ENCODE data around the gene CNIH2.
"Not testable (repeated sequence)": the region's sequence is repeated elsewhere in the genome, so short reads cannot be mapped to it uniquely, and the experiment has no call there.

CNIH2 gene

DNA sequence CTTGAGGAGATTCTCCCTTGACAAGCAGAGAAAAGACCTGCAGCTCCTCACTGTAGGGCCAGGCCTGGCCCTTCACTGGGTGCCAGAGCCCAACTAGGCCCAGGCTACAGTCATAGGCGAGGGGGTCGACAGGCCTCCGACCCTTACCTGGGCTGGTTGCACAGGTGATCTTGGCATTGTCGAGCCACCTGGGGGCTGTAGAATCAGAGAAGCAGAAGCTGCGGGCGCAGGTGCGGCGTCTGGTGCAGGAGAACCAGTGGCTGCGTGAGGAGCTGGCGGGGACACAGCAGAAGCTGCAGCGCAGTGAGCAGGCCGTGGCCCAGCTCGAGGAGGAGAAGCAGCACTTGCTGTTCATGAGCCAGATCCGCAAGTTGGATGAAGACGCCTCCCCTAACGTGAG lies 16.4 kb upstream of the CNIH2 start:
- DNase-seq: no peak

DNA sequence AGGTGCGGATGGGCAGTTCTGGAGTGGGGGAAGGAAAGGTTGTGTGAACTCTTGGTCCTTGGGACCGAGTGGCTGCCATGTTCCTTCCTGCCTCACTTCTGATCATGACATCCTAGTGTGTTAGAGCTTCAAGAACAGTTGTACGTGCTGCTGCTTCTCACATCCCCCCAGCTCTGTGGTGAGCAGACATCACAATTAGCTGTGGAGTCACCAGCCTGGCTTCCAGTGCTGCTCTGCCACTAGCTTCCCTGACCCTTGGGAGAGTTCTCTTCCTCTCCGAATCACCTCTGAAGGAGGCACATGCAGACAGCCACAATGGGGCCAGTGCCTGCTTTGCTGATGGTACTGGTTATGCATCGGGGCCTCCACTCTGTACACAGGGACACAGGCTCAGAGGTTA lies 15.8 kb upstream of the CNIH2 start:
- no peak for DNase-seq

DNA sequence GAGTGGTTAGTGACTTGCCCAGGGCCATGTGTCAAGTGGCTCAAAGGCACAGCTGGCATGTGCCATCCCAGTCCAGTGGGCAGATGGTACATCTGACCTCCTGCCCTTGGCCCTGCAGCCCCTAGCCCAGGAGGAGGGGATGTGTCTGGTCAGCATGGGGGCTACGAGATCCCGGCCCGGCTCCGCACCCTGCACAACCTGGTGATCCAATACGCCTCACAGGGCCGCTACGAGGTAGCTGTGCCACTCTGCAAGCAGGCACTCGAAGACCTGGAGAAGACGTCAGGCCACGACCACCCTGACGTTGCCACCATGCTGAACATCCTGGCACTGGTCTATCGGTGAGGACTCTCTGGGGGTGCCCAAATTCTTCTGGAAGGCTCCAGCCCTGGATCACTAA lies 15.3 kb upstream of the CNIH2 start:
- no peak for DNase-seq

DNA sequence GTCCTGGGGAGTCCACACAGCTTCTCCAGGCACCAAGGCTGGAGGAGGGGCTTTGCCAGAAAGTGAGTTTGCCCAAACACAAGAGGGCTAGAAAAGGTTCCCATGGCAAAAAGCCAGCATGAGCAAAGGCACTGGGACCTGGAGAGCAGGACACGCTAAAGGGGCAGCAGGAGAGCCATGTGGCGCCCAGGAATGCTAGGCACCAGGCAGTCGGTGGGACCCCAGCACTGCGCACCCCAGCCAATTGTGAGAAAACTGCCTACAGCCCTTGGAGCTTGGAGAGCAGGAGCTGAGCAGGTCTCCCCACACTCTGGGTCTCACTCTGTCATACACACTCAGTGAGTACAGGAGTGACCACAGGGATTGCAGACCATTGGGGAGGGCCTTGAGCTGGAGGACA lies 14.7 kb upstream of the CNIH2 start:
- no peak for DNase-seq

DNA sequence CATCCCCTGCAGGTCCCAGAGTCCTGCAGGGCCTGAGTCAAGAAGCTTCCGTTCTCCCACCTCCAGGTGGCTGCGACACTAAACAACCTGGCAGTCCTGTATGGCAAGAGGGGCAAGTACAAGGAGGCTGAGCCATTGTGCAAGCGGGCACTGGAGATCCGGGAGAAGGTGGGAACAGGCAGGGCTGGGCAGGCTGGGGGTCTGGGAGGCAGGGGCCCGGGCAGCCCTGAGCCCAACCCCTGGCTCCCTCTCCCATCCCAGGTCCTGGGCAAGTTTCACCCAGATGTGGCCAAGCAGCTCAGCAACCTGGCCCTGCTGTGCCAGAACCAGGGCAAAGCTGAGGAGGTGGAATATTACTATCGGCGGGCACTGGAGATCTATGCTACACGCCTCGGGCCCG lies 14.2 kb upstream of the CNIH2 start:
- DNase-seq: no peak

DNA sequence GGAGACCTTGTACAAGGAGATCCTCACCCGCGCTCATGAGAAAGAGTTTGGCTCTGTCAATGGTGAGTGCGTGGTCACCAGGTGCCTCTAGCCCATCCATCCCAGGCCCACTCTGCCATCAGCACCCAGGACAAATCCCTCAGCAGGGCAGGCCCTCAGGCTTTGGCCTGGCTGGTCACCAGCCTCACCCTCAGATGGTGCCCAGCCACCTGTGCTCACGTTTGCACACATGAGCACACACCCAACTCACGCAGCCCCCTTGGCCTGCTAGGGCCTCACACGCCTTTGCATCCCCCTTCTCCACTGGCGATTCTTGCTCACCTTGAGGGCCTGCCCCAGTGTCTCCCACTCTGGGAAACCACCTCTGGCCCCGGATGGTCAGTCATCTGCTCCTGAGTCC lies 13.6 kb upstream of the CNIH2 start:
- no peak for DNase-seq

DNA sequence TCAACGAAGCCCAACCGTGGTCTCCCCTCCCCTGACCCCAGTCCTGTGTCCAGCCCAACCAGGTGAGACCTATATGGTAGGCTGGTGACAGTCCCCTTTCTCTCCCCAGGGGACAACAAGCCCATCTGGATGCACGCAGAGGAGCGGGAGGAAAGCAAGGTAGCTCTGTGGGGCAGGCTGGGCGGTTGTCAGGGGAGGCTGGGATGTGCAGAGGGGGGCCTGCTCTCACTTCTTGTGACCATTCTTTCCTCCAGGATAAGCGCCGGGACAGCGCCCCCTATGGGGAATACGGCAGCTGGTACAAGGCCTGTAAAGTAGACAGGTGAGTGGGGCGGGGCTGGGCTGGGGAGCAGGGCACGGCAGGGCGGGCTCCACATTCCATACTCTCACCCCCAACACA lies 13.1 kb upstream of the CNIH2 start:
- DNase-seq: no peak

DNA sequence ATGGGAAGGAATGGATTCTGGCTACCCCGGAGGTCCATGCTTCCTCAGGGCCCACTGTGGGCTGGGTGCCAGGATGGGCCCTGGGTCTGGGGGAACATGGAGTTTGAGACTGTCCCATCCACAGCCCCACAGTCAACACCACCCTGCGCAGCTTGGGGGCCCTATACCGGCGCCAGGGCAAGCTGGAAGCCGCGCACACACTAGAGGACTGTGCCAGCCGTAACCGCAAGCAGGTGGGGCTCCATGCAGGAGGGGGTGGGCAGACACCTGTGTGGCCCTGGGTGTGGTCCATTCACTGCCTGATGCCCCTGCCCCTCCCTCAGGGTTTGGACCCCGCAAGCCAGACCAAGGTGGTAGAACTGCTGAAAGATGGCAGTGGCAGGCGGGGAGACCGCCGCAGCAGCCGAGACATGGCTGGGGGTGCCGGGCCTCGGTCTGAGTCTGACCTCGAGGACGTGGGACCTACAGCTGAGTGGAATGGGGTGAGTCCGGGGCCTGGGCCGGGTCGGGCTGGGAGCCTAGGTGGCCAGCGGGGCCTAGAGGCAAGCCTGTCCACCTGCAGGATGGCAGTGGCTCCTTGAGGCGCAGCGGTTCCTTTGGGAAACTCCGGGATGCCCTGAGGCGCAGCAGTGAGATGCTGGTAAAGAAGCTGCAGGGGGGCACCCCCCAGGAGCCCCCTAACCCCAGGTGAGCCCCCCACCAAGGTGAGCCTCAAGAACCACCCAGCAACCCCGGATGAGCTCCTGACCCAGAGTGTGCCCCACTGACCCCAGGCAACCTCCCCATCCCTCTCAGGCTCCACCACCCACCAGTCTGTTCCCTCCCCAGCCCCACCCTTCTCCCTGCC lies 12.2 kb upstream of the CNIH2 start:
- DNase-seq: no peak

DNA sequence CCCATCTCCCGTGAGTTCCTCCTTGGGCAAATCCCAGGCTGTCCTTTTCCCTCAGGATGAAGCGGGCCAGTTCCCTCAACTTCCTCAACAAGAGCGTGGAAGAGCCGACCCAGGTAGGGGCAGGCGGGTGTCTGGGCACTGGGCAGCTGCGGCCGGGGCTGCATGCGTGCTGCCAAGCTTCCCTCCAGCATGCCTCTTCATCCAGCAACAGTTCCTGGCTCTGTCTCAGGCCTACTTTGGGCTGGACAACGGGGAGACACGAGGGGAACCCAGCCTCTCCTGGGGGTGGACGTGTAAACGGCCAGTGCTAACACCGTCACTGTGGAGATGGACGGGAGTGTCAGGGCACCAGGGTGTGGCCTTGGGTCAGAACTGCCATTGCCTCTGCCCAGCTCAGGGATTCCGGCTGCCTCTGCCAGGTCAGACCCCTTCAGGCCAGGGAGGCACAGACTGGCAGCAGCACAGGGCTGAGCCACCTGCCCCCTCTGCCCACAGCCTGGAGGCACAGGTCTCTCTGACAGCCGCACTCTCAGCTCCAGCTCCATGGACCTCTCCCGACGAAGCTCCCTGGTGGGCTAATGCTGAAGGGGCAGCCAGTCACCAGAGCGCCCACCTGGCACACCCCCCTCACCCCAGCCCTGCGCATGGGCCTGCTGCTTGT lies 11.5 kb upstream of the CNIH2 start:
- DNase-seq: no peak

DNA sequence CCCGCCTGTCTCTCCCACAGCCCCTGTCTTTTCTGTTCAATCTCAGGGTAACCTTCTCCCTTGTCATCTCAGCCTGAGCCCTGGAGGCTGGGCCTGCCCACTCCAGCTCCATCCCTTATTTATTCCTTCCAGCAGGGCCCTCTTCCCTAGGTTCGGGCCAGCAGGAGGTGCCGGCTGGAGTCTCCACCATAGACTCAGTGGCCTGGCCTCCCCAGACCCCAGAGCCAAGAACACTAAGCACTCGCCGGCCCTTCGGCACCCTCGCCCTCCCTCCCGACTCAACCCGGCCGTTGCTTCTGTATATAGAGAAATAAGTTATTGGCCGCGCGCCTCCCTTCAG lies 11.0 kb upstream of the CNIH2 start:
- DNase-seq: no peak

DNA sequence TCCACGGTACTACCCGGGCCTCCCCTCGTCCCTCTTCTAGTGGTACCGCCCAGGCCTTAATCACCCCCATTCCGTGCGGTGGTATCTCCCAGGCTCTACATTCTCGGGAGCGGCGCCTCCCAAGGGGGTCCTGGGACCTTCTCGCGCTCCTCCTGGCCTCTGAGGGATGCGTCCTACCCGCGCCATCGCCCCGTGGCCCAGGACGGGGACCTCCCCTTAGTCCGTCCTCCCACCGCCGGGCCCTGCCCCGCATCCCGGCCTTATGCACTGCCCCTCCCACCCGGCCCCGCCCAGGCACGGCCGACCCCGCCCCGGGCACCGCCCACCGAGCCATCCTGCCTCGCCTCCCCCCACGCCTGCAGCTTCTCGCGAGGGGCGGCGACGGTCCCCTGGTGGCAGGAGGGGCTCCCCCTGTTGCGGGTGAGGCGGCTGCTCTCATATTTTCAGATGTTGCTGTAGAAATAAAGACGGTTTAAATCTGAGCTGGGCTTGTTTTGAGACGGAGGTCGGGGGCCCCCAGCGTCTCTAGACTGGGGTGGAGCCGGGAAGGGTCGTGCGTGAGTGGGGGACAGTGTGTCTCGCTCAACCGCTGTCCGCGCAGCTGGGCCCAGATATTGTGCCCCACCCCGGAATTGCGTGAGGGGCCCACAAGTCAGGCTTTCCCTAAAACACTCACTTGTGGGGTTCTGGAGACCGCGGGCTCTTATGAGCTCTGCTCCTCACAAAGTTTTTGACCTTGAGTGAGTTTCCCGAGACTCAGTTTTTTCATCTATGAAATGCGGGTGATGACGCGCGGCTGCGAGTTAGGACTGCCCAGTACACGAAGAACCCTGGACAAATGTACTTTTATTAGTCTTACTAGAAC lies 10.4 kb upstream of the CNIH2 start:
- DNase-seq: peak; percentile 82

DNA sequence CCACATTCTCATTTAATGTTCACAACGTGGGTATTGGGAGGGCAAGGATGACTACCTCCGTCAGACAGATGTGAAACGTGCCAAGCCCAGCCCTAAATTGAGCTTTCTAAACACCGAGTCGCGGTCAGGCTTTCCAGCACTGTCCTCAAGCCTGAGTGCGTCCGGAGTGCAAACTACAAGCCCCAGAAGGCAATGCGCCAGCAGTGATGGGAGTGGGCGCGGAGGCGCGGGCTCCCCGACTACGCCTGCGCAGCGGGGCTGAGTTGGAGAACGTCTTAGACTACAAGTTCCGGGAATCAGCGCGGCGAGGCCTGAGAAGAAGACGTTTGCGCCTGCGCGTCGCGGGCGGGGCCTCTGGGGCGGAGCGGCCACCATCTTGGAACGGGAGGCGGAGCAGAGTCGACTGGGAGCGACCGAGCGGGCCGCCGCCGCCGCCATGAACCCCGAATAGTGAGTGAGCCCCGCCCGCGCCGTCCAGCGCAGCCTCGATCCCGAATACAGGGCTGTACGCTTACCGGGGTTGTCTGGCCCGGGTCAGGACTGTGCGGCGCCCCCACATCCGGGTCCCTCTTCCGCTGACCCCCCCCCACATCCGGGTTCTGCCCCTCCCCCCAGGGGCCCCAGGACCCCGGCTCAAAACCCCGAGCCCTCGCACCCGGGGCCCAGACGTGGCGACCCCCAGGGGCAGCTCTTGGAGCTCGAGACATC lies 9.6 kb upstream of the CNIH2 start, which contains the start of gene RAB1B:
Gene RAB1B (plus strand): TSS at position 396 of the 708 bp plus-strand sequence. CDS start 41 bp downstream, at position 437.
- peak; percentile 99 for DNase-seq

DNA sequence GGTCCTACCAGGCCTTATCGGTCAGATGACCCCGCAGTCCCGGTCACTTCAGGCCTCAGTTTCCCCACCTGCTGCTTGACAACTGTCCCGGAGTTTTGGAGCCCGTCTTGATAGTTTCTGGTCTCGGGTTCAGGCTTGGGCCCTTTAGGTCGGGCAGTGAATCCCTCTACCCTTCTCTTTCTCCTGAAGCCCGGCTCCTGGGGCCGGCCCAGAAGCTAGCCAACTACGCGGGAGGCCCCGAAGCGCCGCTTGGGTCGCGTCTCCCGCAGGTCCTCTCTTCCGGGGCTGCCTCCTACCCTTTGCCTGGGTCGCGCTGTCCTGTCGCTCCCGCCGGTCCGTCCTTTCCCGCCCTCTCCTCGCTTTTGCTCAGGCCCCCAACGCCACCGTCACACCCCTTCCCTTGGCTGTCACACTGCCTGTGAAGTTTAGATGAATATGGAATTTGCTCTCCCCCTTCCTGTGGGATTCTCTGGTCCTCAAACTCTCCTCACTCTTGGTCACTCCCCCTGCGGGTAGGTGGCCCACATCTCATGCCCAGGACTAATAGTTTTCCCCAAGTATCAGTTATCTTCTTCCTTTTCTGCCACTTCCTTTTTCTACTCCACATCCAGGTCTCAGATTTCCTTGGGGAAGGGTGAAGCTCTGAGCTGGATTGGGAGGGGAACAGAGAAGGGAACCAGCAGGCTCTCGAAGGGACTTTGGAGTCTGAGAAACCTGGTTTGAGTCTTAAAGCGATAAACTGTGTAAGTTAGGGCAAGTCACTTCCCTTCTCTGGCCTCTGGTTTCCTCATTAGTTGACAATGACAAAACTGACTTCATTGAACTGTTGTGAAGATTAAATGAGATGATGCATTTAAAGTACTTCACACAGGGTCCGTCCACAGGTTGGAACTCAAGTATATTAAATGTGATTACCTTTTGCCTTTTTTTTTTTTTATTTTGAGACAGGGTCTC lies 8.7 kb upstream of the CNIH2 start:
- DNase-seq: peak; percentile 27

DNA sequence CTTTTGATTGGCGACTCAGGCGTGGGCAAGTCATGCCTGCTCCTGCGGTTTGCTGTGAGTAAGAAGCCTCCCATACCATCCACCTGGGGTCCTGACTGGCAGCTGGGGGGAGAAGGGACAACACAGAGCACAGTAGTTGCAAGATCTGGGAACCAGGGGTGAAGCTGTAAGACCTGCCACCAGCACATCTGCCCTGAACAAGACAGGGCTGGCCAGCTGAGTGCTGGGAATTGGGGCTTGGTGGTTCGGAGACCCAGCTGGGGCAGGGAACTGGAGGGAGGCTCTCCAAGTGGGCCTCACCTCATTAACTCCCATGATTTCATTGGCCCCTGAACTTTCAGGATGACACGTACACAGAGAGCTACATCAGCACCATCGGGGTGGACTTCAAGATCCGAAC lies 6.2 kb upstream of the CNIH2 start:
- no peak for DNase-seq

DNA sequence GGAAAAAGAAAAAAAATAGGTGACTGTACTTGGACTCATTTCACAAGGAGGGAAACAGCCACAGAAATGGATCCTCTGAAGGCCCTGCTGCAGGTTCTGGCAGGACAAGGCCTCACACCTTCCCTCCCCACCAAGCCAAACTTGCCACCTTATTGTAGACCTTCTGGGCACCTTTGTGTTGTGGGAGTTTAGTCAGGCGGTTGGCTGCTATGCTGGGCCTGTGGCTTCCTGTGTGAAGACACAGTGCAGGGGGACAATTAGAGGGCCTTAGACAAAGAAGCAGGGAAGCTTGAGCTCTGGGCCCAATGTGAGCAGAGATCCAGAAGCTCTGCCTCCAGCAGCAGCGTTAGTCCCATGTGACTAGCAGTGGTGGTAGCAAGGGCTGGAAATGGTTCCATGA lies 5.4 kb upstream of the CNIH2 start:
- peak; percentile 51 for DNase-seq

DNA sequence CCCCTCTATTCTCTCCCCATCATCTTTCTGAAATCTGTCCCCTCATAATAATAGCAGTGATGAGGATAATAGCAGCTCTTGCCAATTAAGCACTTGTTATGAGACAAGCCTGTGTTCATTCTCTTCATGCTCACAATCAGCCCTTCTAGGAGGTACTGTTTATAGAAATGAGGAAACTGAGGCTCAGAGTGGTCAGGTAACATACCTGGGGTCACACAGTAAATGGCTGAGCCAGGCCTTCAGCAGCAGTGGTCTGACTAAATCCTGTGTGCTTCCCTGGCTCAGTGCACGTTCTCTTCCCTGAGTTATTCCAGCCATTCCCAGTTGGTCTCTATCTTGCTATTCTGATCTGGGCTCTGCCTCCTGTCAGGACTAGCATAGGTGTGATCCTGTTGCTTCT lies 3.8 kb upstream of the CNIH2 start:
- no peak for DNase-seq

DNA sequence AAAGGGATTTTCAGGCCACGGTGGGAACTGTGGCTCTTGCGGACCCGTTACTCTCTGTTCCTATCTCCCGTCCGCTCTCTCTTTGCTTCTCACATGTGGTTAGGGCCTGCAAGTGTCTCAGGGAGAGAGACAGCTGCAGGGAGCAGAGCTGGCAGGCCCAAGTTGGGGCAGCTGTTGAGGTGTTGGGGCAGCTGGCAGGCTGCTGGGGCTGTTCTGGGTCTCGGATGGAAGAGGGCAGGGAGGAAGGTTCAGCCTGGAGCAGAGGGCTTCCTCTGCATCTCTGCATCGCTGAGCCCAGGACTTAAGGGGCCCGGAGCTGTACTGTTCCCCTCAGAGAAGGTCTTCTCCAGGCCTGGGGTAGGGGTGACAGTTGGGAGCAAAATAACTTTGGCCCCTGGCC lies 2.6 kb upstream of the CNIH2 start:
- no peak for DNase-seq

DNA sequence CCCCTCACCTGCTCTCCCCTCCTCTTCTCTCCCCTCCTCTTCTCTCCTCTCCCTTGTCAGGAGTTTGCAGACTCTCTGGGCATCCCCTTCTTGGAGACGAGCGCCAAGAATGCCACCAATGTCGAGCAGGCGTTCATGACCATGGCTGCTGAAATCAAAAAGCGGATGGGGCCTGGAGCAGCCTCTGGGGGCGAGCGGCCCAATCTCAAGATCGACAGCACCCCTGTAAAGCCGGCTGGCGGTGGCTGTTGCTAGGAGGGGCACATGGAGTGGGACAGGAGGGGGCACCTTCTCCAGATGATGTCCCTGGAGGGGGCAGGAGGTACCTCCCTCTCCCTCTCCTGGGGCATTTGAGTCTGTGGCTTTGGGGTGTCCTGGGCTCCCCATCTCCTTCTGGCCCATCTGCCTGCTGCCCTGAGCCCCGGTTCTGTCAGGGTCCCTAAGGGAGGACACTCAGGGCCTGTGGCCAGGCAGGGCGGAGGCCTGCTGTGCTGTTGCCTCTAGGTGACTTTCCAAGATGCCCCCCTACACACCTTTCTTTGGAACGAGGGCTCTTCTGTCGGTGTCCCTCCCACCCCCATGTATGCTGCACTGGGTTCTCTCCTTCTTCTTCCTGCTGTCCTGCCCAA lies 1.9 kb upstream of the CNIH2 start:
- no peak for DNase-seq

DNA sequence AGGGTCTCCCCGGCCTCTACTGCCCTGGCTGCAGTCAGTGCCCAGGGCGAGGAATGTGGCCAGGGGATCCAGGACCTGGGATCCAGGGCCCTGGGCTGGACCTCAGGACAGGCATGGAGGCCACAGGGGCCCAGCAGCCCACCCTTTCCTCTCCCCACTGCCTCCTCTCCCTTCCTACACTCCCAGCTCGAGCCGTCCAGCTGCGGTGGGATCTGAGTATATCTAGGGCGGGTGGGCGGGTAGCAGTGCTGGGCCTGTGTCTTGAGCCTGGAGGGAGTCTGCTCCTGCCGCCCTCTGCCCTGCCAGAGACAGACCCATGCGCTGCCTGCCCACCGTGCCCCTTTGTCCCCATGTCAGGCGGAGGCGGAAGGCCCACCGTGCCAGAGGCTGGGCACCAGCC lies 1.4 kb upstream of the CNIH2 start:
- DNase-seq: not testable (repeated sequence)

DNA sequence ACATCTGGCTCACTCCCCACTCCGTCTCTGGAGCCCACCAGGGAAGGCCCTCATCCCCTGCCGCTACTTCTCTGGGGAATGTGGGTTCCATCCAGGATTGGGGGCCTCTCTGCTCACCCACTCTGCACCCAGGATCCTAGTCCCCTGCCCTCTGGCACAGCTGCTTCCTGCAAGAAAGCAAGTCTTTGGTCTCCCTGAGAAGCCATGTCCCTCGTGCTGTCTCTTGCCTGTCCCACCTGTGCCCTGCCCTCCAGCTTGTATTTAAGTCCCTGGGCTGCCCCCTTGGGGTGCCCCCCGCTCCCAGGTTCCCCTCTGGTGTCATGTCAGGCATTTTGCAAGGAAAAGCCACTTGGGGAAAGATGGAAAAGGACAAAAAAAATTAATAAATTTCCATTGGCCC lies 911 bp upstream of the CNIH2 start:
- DNase-seq: not testable (repeated sequence)

DNA sequence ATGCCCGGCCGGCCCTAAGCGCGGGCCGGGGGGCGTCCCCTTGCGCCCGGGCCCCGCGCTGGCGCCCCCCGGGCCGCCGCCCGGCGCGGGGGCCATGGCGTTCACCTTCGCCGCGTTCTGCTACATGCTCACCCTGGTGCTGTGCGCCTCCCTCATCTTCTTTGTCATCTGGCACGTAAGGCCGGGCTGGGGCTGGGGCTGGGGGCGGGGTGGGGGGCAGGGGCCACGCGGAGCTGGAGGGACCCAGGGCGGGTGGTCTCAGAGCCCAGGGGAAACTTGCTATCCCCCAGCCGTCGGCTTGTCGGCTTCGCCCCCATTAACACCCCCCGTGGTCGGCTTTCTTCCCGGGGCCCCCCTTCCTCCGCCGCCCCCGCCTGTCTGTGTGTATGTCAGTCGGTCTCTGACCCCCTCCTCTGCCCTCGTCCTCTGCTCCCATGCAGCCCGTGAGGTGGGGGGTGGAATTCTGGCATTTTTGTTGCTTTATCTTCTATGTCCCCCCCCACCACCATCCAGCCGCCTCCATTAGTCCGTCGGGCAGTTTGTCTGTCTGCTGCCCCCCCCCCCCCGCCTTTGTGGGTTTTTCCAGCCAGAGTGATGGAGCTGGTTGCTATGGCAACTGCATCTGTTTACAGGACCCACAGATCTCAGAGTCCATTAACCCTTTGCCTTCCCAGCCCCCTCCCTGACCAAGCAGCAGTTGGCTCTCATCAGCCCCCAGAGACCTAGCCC lies 552 bp downstream of the CNIH2 start:
- DNase-seq: peak; percentile 73
